Thoracic aorta (tissue), 2 donors: ENCODE data around the gene SAP30L. TPM values are rescaled to one million over a fixed set of nuclear protein-coding genes. Genes with fewer than 3 reads are reported as not detected.

ENCODE experiments used
- ATAC-seq: fragments of 150-250 bp; one replicate; pipeline ENCODE4 v1.8.0; 2017; ENCODE audit warnings: low read depth; ENCODE audit not compliant: insufficient number of reproducible peaks, low FRiP score
- DNase-seq: peaks from one replicate; pipeline ENCODE4 v3.0.0-alpha.2; 2020; ENCODE audit warnings: low spot score
- H3K27ac ChIP-seq, 2 donors: fragments of 200-600 bp; sonication (generic); 1 replicate in 1 of 2; 2 replicates in 1 of 2; pipeline ENCODE4 v1.5.1; 2016; ENCODE audit warnings: mild to moderate bottlenecking in 2 of 2, moderate library complexity in 2 of 2
- H3K27me3 ChIP-seq: fragments of 200-600 bp; sonication (generic); replicated peaks from 2 replicates; pipeline ENCODE4 v1.6.0; 2016; ENCODE audit warnings: mild to moderate bottlenecking; ENCODE audit not compliant: insufficient read depth
- H3K36me3 ChIP-seq: fragments of 200-600 bp; sonication (generic); one replicate; pipeline ENCODE4 v1.5.1; 2016
- H3K4me1 ChIP-seq, 2 donors: fragments of 200-600 bp; sonication (generic); 1 replicate in 1 of 2; 2 replicates in 1 of 2; pipeline versions ENCODE4 v1.5.1 to v1.6.0; 2016; ENCODE audit warnings: low read depth in 2 of 2, mild to moderate bottlenecking in 1 of 2; ENCODE audit not compliant: control insufficient read depth in 1 of 2
- H3K4me3 ChIP-seq: fragments of 200-600 bp; sonication (generic); 2 replicates; pipeline ENCODE4 v1.5.1; 2016; ENCODE audit warnings: mild to moderate bottlenecking
- H3K9me3 ChIP-seq: fragments of 200-600 bp; sonication (generic); 2 replicates; pipeline ENCODE4 v1.5.1; 2016
- total RNA-seq, 2 donors: library from RNA; depleted of rRNA; stranded (reverse); fragments of >200 nt; gene quantifications; one replicate each; pipeline versions ENCODE4 v1.1.0 to v1.2.3, GENCODE V29; 2016
- TF ChIP-seq, protein P1 (sequence below): fragments of 200-600 bp; sonication (generic); IDR thresholded peaks from one replicate; pipeline ENCODE4 v1.5.1; 2019; ENCODE audit warnings: antibody characterized with exemption

SAP30L gene
- total RNA-seq, 2 donors from 2014 or later, result 43.7 to 85.6 TPM

DNA sequence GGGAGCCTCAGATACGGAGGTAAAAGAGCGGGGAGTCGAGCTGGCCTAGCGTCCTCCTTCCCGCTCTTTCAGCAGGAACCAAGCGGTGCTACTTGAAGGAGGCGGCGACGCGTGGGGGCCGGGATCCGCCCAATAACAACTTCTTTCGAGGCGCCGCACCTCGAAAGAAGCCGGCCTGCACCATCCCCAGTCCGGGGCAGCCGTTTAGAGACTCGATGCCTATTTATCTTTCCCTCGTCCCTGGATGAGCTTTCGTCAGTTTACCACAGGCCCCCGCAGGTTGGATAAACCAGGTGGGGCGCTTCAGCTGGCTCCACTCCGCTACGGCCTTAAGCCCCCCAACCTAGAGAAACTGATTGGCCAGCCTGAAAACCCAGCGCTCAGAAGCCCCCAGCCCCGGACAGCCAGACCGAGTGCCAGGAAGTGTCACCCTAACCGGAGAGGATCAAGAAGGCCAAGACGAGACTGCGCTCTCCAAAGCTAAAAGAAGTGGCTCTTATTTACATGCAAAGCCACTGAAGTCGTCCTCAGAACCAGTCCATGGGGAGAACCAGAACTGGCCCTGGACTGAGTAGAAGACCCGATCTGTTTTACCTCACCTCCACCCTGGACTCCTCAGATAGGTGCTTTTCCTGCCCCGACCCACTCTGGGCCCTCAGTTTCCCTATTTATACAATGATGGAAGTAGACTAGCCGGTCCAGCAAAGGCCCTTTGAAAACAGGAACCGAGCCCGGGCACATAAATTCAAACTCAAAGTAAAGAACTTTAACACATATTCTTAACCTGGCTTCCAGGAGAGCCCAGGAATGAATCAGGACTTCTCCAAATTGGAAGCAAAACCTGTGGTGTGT is 30.8 kb downstream of the SAP30L start:
- Histone ChIP-seq H3K4me3 (peak overlapping the region; percentile 68), H3K9me3 (no peaks in the 10 kb centered on the region), H3K4me1 (peaks cover 45 to 63% of the 10 kb centered on the region in 2 donors), H3K27ac (no peak overlapping the region), H3K36me3 (no peaks in the 10 kb centered on the region), H3K27me3 (peaks cover 86% of the 10 kb centered on the region)
- TF ChIP-seq, protein P1, sequence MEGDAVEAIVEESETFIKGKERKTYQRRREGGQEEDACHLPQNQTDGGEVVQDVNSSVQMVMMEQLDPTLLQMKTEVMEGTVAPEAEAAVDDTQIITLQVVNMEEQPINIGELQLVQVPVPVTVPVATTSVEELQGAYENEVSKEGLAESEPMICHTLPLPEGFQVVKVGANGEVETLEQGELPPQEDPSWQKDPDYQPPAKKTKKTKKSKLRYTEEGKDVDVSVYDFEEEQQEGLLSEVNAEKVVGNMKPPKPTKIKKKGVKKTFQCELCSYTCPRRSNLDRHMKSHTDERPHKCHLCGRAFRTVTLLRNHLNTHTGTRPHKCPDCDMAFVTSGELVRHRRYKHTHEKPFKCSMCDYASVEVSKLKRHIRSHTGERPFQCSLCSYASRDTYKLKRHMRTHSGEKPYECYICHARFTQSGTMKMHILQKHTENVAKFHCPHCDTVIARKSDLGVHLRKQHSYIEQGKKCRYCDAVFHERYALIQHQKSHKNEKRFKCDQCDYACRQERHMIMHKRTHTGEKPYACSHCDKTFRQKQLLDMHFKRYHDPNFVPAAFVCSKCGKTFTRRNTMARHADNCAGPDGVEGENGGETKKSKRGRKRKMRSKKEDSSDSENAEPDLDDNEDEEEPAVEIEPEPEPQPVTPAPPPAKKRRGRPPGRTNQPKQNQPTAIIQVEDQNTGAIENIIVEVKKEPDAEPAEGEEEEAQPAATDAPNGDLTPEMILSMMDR, result no peak
- DNase-seq (no peak), ATAC-seq (no peak)

DNA sequence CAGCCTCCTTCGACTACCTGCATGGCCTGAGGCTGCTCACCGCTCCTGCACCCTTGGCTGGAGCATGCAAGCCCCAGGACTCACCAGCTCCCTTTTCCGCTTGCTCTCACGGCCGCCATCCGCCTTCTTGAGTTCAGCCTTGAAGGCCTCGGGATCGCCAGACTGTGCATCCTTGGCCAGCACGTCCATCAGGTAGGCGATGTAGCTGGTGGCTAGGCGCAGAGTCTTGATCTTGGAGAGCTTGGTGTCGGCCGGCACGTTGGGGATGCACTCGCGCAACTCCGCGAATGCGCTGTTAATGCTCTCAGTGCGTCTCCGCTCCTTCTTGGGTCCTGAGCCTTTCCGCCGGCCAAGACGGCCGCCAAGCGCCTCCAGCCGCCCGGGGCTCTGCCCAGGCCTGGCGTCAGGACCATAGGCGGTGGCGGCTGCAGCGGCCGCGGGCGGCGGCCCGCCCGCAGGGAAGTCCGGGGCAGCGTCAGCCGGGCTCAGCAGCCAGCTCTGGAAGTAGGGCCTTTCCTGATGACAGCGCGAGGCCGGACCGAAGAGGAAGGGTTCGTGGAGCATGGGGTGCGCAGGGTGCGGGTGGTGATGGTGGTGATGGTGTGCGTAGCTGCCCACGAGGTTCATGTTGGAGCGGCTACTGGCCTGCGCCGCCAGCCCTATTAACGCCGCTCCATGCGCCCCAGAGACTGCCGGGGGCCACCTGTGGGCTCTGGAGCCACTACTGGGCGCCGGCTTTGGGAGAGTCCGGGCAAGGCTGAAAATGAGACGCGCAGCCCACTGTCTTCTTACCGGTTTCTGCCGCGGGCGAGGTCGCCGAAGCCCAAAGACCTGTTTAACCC is 31.8 kb downstream of the SAP30L start:
- no peak for ATAC-seq
- no peaks in the 10 kb centered on the region for H3K9me3 ChIP-seq
- no peak for DNase-seq
- peaks cover 45 to 62% of the 10 kb centered on the region in 2 donors for H3K4me1 ChIP-seq
- H3K36me3 ChIP-seq, result no peaks in the 10 kb centered on the region
- peaks cover 91% of the 10 kb centered on the region for H3K27me3 ChIP-seq
- no peak overlapping the region for H3K27ac ChIP-seq
- TF ChIP-seq, protein P1, result no peak
- H3K4me3 ChIP-seq, result peak overlapping the region; percentile 68

DNA sequence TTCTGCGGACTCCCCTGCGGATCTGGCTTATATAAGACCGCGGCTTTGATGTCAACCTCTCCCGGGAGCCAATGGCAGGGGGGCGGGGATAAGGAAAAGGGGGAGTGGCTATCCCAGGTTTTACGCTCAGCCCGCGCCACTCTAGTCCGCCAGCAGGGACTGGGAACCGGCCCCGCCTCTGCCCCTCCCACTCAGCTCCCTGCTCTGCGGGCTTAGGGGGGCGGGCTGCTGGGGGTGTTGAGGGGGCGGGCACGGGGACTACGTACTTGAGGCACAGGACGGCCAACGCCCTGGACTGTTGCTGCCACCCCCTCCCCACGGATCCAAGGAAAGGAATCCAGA is 32.4 kb downstream of the SAP30L start, which contains the start of gene HAND1:
HAND1 (minus strand) TSS at position 4 of the 342 bp plus-strand sequence. CDS start 219 bp downstream, outside the sequence.
- no peak for DNase-seq
- H3K27me3 ChIP-seq, result peaks cover 85% of the 10 kb centered on the region
- ATAC-seq, result no peak
- TF ChIP-seq, protein P1, result no peak
- no peaks in the 10 kb centered on the region for H3K36me3 ChIP-seq
- no peaks in the 10 kb centered on the region for H3K9me3 ChIP-seq
- H3K4me3 ChIP-seq, result peak within 1 kb of the TSS; percentile 68
- H3K27ac ChIP-seq, result no peak within 1 kb of the TSS
- peaks cover 41 to 56% of the 10 kb centered on the region in 2 donors for H3K4me1 ChIP-seq

DNA sequence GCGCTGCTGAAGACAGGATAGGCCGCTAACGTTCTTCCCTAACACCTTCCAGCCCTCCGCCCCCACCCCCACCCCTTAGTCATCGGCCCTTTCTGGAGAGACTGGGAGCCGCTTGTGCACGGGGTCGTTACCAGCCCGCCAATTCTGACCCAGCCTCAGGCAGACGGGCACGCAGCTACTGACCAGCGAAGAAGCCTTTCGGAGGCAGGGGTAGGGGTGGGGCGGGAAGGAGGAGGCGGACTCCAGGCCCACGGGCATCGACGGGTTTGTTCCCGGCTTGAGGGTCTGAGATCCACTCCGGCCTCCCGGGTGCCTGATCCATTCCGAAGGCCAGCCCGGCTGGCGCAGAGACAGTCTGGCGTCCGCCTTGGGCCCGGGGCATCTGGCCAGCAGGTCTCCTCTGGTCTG is 33.0 kb downstream of the SAP30L start:
- DNase-seq (no peak), ATAC-seq (no peak)
- TF ChIP-seq, protein P1, result no peak
- Histone ChIP-seq H3K36me3 (no peaks in the 10 kb centered on the region), H3K4me1 (peaks cover 36 to 50% of the 10 kb centered on the region in 2 donors), H3K9me3 (no peaks in the 10 kb centered on the region), H3K4me3 (peak overlapping the region; percentile 68), H3K27ac (no peak overlapping the region), H3K27me3 (peaks cover 82% of the 10 kb centered on the region)
